Vagina (tissue), 2 donors: ENCODE results near the gene SLC15A1.

ENCODE experiments used
- POLR2AphosphoS5 ChIP-seq, 2 donors: sonication (generic); formaldehyde crosslinking; IDR thresholded peaks; one replicate each; pipeline ENCODE4 v1.9.0; 2017; ENCODE audit warnings: antibody characterized with exemption in 2 of 2, mild to moderate bottlenecking in 2 of 2, low read depth in 1 of 2; ENCODE audit not compliant: insufficient read depth in 1 of 2
- TF ChIP-seq, protein P1 (sequence below), 3 experiments: fragments of 450-650 bp in 2 of 3; fragments of 200-600 bp in 1 of 3; sonication (generic) in 1 of 3; IDR thresholded peaks; one replicate each; pipeline ENCODE4 v1.5.1; 2017 to 2019; ENCODE audit warnings: antibody characterized with exemption in 3 of 3, mild to moderate bottlenecking in 2 of 3, moderate library complexity in 2 of 3

DNA sequence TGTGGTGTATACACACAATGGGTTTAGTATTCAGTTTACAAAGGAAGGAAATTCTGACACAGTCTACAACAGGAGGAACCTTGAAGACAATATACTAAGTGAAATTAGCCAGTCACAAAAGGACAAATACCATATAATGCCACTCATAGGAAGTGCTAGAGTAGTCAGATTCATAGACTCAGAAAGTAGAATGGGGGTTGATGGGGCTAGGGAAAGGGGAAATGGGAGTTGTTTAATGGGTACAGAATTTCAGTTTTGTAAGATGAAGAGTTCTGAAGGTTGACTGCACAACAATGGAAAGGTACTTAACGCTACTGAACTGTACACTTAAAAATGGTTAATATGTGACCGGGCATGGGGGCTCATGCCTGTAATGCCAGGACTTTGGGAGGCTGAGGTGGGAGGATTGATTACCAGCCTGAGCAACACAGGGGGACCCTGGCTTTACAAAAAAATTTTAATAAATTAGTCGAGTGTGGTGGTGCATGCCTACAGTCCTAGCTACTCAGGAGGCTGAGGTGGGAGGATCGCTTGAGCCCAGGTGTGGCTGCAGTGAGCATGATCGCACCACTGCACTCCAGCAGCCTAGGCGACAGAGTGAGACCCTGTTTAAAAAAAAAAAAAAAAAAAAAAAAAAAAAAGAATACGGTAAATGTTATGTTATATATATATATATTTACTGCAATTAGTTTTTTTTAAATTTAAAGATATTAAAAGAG is 45.0 kb downstream of the SLC15A1 start:
- no peak for TF ChIP-seq POLR2AphosphoS5 (IDR thresholded peaks at IDR 0.05; ENCODE audit: insufficient read depth in 1 of 2, low read depth in 1 of 2)
- TF ChIP-seq, protein P1, sequence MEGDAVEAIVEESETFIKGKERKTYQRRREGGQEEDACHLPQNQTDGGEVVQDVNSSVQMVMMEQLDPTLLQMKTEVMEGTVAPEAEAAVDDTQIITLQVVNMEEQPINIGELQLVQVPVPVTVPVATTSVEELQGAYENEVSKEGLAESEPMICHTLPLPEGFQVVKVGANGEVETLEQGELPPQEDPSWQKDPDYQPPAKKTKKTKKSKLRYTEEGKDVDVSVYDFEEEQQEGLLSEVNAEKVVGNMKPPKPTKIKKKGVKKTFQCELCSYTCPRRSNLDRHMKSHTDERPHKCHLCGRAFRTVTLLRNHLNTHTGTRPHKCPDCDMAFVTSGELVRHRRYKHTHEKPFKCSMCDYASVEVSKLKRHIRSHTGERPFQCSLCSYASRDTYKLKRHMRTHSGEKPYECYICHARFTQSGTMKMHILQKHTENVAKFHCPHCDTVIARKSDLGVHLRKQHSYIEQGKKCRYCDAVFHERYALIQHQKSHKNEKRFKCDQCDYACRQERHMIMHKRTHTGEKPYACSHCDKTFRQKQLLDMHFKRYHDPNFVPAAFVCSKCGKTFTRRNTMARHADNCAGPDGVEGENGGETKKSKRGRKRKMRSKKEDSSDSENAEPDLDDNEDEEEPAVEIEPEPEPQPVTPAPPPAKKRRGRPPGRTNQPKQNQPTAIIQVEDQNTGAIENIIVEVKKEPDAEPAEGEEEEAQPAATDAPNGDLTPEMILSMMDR (IDR thresholded peaks at IDR 0.05), result no peak
